Osteoblast (primary cell): Measurements from ENCODE around the gene SETD6. TPM values are rescaled to one million over a fixed set of nuclear protein-coding genes. Genes with fewer than 3 reads are reported as not detected.

ENCODE experiments used
- DNase-seq: peaks from one replicate; pipeline ENCODE4 v3.0.0; 2011; ENCODE audit warnings: low spot score, mixed read lengths; ENCODE audit not compliant: insufficient read length; ENCODE audit errors: missing footprints
- H2AFZ ChIP-seq: 2 replicates; pipeline ENCODE4 v1.6.0; 2011; ENCODE audit warnings: mild to moderate bottlenecking, low read length
- H3K27ac ChIP-seq: 2 replicates; pipeline ENCODE4 v1.5.1; 2011; ENCODE audit warnings: mild to moderate bottlenecking, low read depth, low read length, moderate library complexity
- H3K27me3 ChIP-seq: 2 replicates; pipeline ENCODE4 v1.6.0; 2012; ENCODE audit warnings: mild to moderate bottlenecking, control low read depth, inconsistent platforms, low read length, moderate library complexity; ENCODE audit not compliant: insufficient read depth
- H3K36me3 ChIP-seq: 2 replicates; pipeline ENCODE4 v1.5.1; 2011; ENCODE audit warnings: mild to moderate bottlenecking, low read length, control low read depth, moderate library complexity; ENCODE audit not compliant: insufficient read depth
- H3K4me1 ChIP-seq: 2 replicates; pipeline ENCODE4 v1.5.1; 2011; ENCODE audit warnings: mild to moderate bottlenecking, low read length, control low read depth, moderate library complexity; ENCODE audit not compliant: insufficient read depth
- H3K4me2 ChIP-seq: 2 replicates; pipeline ENCODE4 v1.6.0; 2011; ENCODE audit warnings: mild to moderate bottlenecking, low read length; ENCODE audit not compliant: insufficient read depth
- H3K4me3 ChIP-seq: fragments of 200-600 bp; sonication (generic); 3 replicates; pipeline ENCODE4 v1.5.1; 2012; ENCODE audit warnings: mild to moderate bottlenecking, low read length, inconsistent platforms; ENCODE audit not compliant: insufficient read depth
- H3K79me2 ChIP-seq: 2 replicates; pipeline ENCODE4 v1.6.0; 2012; ENCODE audit warnings: mild to moderate bottlenecking, low read length, control low read depth, inconsistent platforms; ENCODE audit not compliant: insufficient read depth
- H3K9me3 ChIP-seq: 2 replicates; pipeline ENCODE4 v1.5.1; 2011; ENCODE audit warnings: low read depth, low read length, control low read depth
- H4K20me1 ChIP-seq: 2 replicates; pipeline ENCODE4 v1.6.0; 2012; ENCODE audit warnings: mild to moderate bottlenecking, low read length, control low read depth; ENCODE audit not compliant: insufficient read depth
- CTCF ChIP-seq: IDR thresholded peaks from 2 replicates; pipeline ENCODE4 v1.5.1; 2011; ENCODE audit warnings: mild to moderate bottlenecking, low read depth, low read length, moderate library complexity; ENCODE audit errors: extremely low read depth
- total RNA-seq: library from RNA; depleted of rRNA; stranded (reverse); fragments of >200 nt; gene quantifications from 2 replicates; pipeline ENCODE4 v1.2.3, GENCODE V29; 2012

The SETD6 gene, protein sequence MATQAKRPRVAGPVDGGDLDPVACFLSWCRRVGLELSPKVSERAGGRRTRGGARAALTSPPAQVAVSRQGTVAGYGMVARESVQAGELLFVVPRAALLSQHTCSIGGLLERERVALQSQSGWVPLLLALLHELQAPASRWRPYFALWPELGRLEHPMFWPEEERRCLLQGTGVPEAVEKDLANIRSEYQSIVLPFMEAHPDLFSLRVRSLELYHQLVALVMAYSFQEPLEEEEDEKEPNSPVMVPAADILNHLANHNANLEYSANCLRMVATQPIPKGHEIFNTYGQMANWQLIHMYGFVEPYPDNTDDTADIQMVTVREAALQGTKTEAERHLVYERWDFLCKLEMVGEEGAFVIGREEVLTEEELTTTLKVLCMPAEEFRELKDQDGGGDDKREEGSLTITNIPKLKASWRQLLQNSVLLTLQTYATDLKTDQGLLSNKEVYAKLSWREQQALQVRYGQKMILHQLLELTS
- total RNA-seq = 12.3 and 17.7 TPM in 2 replicates

DNA sequence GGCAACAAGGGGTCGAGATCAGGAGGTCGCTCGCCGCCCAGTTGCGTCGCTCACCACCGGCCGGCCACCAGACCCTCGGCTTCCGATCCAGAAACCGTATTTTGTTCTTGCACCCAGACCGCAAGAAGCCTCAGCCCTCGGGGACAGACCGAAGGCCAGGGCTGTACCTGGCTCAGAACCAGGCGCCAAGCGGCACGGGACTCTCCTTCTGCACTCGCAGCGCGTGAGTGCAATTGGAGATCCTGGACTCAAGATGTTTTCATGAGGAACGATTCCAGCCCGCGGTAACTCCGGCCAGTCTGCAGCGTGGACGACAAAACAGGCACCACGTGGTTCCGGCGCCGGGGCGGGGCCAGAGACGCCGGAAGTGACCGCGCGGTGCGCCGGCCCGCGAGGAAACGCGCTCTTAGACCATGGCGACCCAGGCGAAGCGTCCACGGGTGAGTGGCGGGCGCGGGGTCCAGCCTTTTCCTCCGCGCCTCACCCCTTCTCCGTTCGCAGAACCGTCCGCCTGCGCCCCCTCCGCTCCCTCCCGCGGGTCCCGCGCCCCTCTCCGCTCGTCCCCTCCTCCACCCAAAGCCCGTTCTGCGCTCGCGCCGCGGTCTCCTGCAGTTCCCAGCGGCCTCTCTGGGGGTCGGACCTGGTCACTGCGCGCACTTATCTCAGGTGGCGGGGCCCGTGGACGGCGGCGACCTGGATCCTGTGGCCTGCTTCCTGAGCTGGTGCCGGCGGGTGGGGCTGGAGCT is at the start of gene SETD6:
Gene SETD6, plus strand, starts transcription at position 393 of the 746 bp plus-strand sequence. Its CDS starts 21 bp downstream, at position 414.
- Histone ChIP-seq H2AFZ (peak within 1 kb of the TSS; percentile 82), H3K4me2 (peak within 1 kb of the TSS; percentile 91), H3K27me3 (no peaks in the 10 kb centered on the region), H4K20me1 (peaks cover 10% of the 10 kb centered on the region), H3K36me3 (peaks cover 28% of the 10 kb centered on the region), H3K9me3 (no peaks in the 10 kb centered on the region), H3K4me1 (peaks cover 8% of the 10 kb centered on the region), H3K79me2 (peaks cover 6% of the 10 kb centered on the region), H3K4me3 (peak within 1 kb of the TSS; percentile 75), H3K27ac (peak within 1 kb of the TSS; percentile 26)
- peak; percentile 99 for DNase-seq
- no peak for TF ChIP-seq CTCF

- Histone ChIP-seq H3K79me2 (no peaks in the 10 kb centered on the region), H4K20me1 (no peaks in the 10 kb centered on the region), H3K4me2 (no peak overlapping the region), H3K4me3 (no peak overlapping the region), H3K4me1 (no peaks in the 10 kb centered on the region), H3K9me3 (no peaks in the 10 kb centered on the region), H3K27me3 (peaks cover 61% of the 10 kb centered on the region), H3K36me3 (no peaks in the 10 kb centered on the region), H2AFZ (no peak overlapping the region), H3K27ac (no peak overlapping the region)
- DNase-seq = no peak
- TF ChIP-seq CTCF = no peak
These were observed 49.5 kb upstream of the SETD6 start for GRCh38 chr16:58465817-58466216.

- H3K4me3 ChIP-seq = no peak overlapping the region
- H3K36me3 ChIP-seq = no peaks in the 10 kb centered on the region
- no peaks in the 10 kb centered on the region for H3K9me3 ChIP-seq
- H3K79me2 ChIP-seq = no peaks in the 10 kb centered on the region
- H3K27ac ChIP-seq = no peak overlapping the region
- no peak overlapping the region for H2AFZ ChIP-seq
- H4K20me1 ChIP-seq = no peaks in the 10 kb centered on the region
- H3K4me2 ChIP-seq = no peak overlapping the region
- peaks cover 61% of the 10 kb centered on the region for H3K27me3 ChIP-seq
- no peak for DNase-seq
- no peaks in the 10 kb centered on the region for H3K4me1 ChIP-seq
- no peak for TF ChIP-seq CTCF
These were observed 48.9 kb upstream of the SETD6 start for GRCh38 chr16:58466396-58466795.

GRCh38 chr16:58467905-58468304 is 47.4 kb upstream of the SETD6 start:
- H3K4me2 ChIP-seq = no peak overlapping the region
- TF ChIP-seq CTCF = no peak
- no peaks in the 10 kb centered on the region for H3K79me2 ChIP-seq
- DNase-seq = no peak
- no peak overlapping the region for H3K27ac ChIP-seq
- no peak overlapping the region for H2AFZ ChIP-seq
- H3K4me3 ChIP-seq = no peak overlapping the region
- no peaks in the 10 kb centered on the region for H4K20me1 ChIP-seq
- peaks cover 51% of the 10 kb centered on the region for H3K27me3 ChIP-seq
- H3K9me3 ChIP-seq = no peaks in the 10 kb centered on the region
- no peaks in the 10 kb centered on the region for H3K36me3 ChIP-seq
- no peaks in the 10 kb centered on the region for H3K4me1 ChIP-seq
